GM19099 (cell line): ENCODE results near the gene NMS.

Experiments
- POLR2A ChIP-seq: IDR thresholded peaks from 3 replicates; pipeline ENCODE4 v1.6.1; 2011; ENCODE audit warnings: low read depth; ENCODE audit not compliant: insufficient read length; ENCODE audit errors: extremely low read depth

NMS gene

GRCh38 chr2:100460904-100461530 is 9.3 kb upstream of the NMS start:
- TF ChIP-seq POLR2A, result no peak

- no peak for TF ChIP-seq POLR2A
Observed at GRCh38 chr2:100470898-100471514, 724 bp downstream of the NMS start.

GRCh38 chr2:100476606-100477005 is 6.3 kb downstream of the NMS start:
- TF ChIP-seq POLR2A, result no peak

- no peak for TF ChIP-seq POLR2A
Observed at GRCh38 chr2:100482741-100483140, 12.5 kb downstream of the NMS start.

- no peak for TF ChIP-seq POLR2A
Observed at GRCh38 chr2:100483895-100484294, 13.6 kb downstream of the NMS start.

GRCh38 chr2:100484390-100484789 is 14.1 kb downstream of the NMS start:
- TF ChIP-seq POLR2A, result no peak

GRCh38 chr2:100485396-100485795 is 15.1 kb downstream of the NMS start:
- no peak for TF ChIP-seq POLR2A

GRCh38 chr2:100494712-100495111 is 24.4 kb downstream of the NMS start:
- no peak for TF ChIP-seq POLR2A

GRCh38 chr2:100502782-100503181 is 32.5 kb downstream of the NMS start:
- no peak for TF ChIP-seq POLR2A

- TF ChIP-seq POLR2A, result no peak
Observed at GRCh38 chr2:100504542-100504941, 34.3 kb downstream of the NMS start.

GRCh38 chr2:100509066-100509465 is 38.8 kb downstream of the NMS start:
- TF ChIP-seq POLR2A, result no peak

GRCh38 chr2:100513650-100514049 is 43.4 kb downstream of the NMS start:
- no peak for TF ChIP-seq POLR2A

GRCh38 chr2:100517556-100517955 is 47.3 kb downstream of the NMS start:
- no peak for TF ChIP-seq POLR2A

- no peak for TF ChIP-seq POLR2A
Observed at GRCh38 chr2:100518801-100519200, 48.5 kb downstream of the NMS start.

GRCh38 chr2:100520224-100520623 is 49.9 kb downstream of the NMS start:
- TF ChIP-seq POLR2A, result no peak

- no peak for TF ChIP-seq POLR2A
Observed at GRCh38 chr2:100522430-100522829, 52.1 kb downstream of the NMS start.

GRCh38 chr2:100524331-100524730 is 54.0 kb downstream of the NMS start:
- TF ChIP-seq POLR2A, result no peak
